IMR-90 (cell line): ENCODE results near the gene ACSF2. TPM values are rescaled to one million over a fixed set of nuclear protein-coding genes. Genes with fewer than 3 reads are reported as not detected.
"Not testable (repeated sequence)": the region's sequence is repeated elsewhere in the genome, so short reads cannot be mapped to it uniquely, and the experiment has no call there.

Source experiments
- ATAC-seq: fragments of 200-7000 bp; cut with Tn5 transposase; 2 replicates; pipeline ENCODE4 v1.9.1; 2020; ENCODE audit warnings: low read depth, mild to moderate bottlenecking, moderate library complexity
- BruUV-seq: library from RNA; stranded (reverse); fragments of 400-500 nt; replicated peaks from 2 replicates; lab custom pipeline; 2021; lab: Mats Ljungman, UMichigan
- CTCF ChIA-PET: fragments of 300-600 bp; formaldehyde crosslinking; extraction: SDS; loops from one replicate; lab custom pipeline; 2021; ENCODE audit warnings: antibody characterized with exemption; lab: Yijun Ruan, JAX
- POLR2A ChIA-PET: fragments of 300-600 bp; sonication (Branson Sonifier 250); formaldehyde crosslinking; loops from one replicate; lab custom pipeline; 2022; ENCODE audit warnings: antibody characterized with exemption; ENCODE audit not compliant: unreplicated experiment; lab: Charles Lee
- DNase-seq: peaks from one replicate; pipeline ENCODE4 v3.0.0; 2013
- H2AFZ ChIP-seq: replicated peaks from 2 replicates; pipeline ENCODE3; 2013; ENCODE audit warnings: low read length, mild to moderate bottlenecking; ENCODE audit not compliant: poor library complexity
- H2AK5ac ChIP-seq: 2 replicates; pipeline ENCODE4 v1.6.1; 2013; ENCODE audit warnings: low read depth, low read length, inconsistent platforms
- H2AK9ac ChIP-seq: replicated peaks from 2 replicates; pipeline ENCODE3; 2013; ENCODE audit warnings: mild to moderate bottlenecking, low read depth, low read length, moderate library complexity; ENCODE audit not compliant: poor library complexity
- H2BK120ac ChIP-seq: 2 replicates; pipeline ENCODE4 v1.6.1; 2013; ENCODE audit warnings: low read depth, low read length, inconsistent platforms
- H2BK15ac ChIP-seq: 3 replicates; pipeline ENCODE4 v1.6.1; 2013; ENCODE audit warnings: low read depth, low read length, inconsistent platforms
- H2BK20ac ChIP-seq: 2 replicates; pipeline ENCODE4 v1.6.1; 2013; ENCODE audit warnings: low read depth, mild to moderate bottlenecking, inconsistent platforms, low read length, moderate library complexity
- H2BK5ac ChIP-seq: 2 replicates; pipeline ENCODE4 v1.6.1; 2013; ENCODE audit warnings: mild to moderate bottlenecking, low read depth, low read length, inconsistent platforms; ENCODE audit not compliant: poor library complexity, severe bottlenecking
- H3K14ac ChIP-seq: replicated peaks from 2 replicates; pipeline ENCODE4 v1.6.1; 2013; ENCODE audit warnings: low read depth, low read length, inconsistent platforms
- H3K18ac ChIP-seq: 2 replicates; pipeline ENCODE4 v1.6.1; 2013; ENCODE audit warnings: low read depth, low read length, control low read depth
- H3K23ac ChIP-seq: 2 replicates; pipeline ENCODE4 v1.6.1; 2013; ENCODE audit warnings: low read depth, low read length, inconsistent platforms
- H3K27ac ChIP-seq: 2 replicates; pipeline ENCODE4 v1.5.1; 2013; ENCODE audit warnings: mild to moderate bottlenecking, control low read depth, low read length; ENCODE audit not compliant: insufficient read depth
- H3K27me3 ChIP-seq: 2 replicates; pipeline ENCODE4 v1.6.1; 2013; ENCODE audit warnings: low read length; ENCODE audit not compliant: control insufficient read depth, insufficient read depth
- H3K36me3 ChIP-seq: 2 replicates; pipeline ENCODE4 v1.6.1; 2013; ENCODE audit warnings: low read length, mixed read lengths; ENCODE audit not compliant: control insufficient read depth, insufficient read depth
- H3K4ac ChIP-seq: 2 replicates; pipeline ENCODE4 v1.6.1; 2013; ENCODE audit warnings: low read depth, low read length, inconsistent platforms
- H3K4me1 ChIP-seq: 2 replicates; pipeline ENCODE4 v1.6.1; 2013; ENCODE audit warnings: low read length, mixed read lengths; ENCODE audit not compliant: control insufficient read depth, insufficient read depth
- H3K4me2 ChIP-seq: 2 replicates; pipeline ENCODE4 v1.6.1; 2013; ENCODE audit warnings: low read depth, mild to moderate bottlenecking, control low read depth, low read length, moderate library complexity
- H3K4me3 ChIP-seq: 2 replicates; pipeline ENCODE4 v1.5.1; 2013; ENCODE audit warnings: low read depth, mild to moderate bottlenecking, control low read depth, low read length, moderate library complexity; ENCODE audit not compliant: insufficient read depth
- H3K56ac ChIP-seq: 2 replicates; pipeline ENCODE4 v1.6.1; 2013; ENCODE audit warnings: low read length, inconsistent platforms; ENCODE audit not compliant: insufficient read depth; ENCODE audit errors: extremely low read depth
- H3K79me1 ChIP-seq, 2 experiments: 2 replicates each; pipeline ENCODE4 v1.6.1; 2013; ENCODE audit warnings: low read length in 2 of 2, inconsistent platforms in 1 of 2, low read depth in 1 of 2
- H3K9ac ChIP-seq: 2 replicates; pipeline ENCODE4 v1.6.1; 2013; ENCODE audit warnings: low read depth, low read length, control low read depth
- H3K9me1 ChIP-seq: 2 replicates; pipeline ENCODE4 v1.6.1; 2013; ENCODE audit warnings: low read length, inconsistent platforms; ENCODE audit not compliant: insufficient read depth
- H3K9me3 ChIP-seq: 2 replicates; pipeline ENCODE4 v1.6.1; 2013; ENCODE audit warnings: low read length; ENCODE audit not compliant: control insufficient read depth, insufficient read depth
- H4K20me1 ChIP-seq: 2 replicates; pipeline ENCODE4 v1.6.1; 2013; ENCODE audit warnings: low read length, inconsistent platforms; ENCODE audit not compliant: insufficient read depth
- H4K5ac ChIP-seq: 2 replicates; pipeline ENCODE4 v1.6.1; 2013; ENCODE audit warnings: mild to moderate bottlenecking, low read depth, low read length, control low read depth
- H4K8ac ChIP-seq, 2 experiments: 2 replicates each; pipeline ENCODE4 v1.6.1; 2013; ENCODE audit warnings: low read depth in 2 of 2, low read length in 2 of 2, control low read depth in 1 of 2, inconsistent platforms in 1 of 2
- H4K91ac ChIP-seq: 2 replicates; pipeline ENCODE4 v1.6.1; 2013; ENCODE audit warnings: low read depth, low read length, inconsistent platforms; ENCODE audit not compliant: insufficient read depth
- CTCF ChIP-seq: conservative IDR thresholded peaks from 2 replicates; pipeline ENCODE4 v1.5.1; 2012; ENCODE audit warnings: mild to moderate bottlenecking, low read depth, low read length, improper control_type of control experiment
- MAFK ChIP-seq: IDR thresholded peaks from 2 replicates; pipeline ENCODE4 v1.6.1; 2012; ENCODE audit warnings: low read depth, low read length, improper control_type of control experiment
- WGBS, 2 experiments: methylation state at CpG; one replicate each; pipeline versions ENCODE4 v1.1.5 to v1.1.7; 2013; ENCODE audit warnings: missing lambda C conversion rate in 2 of 2; ENCODE audit not compliant: insufficient read length in 1 of 2; ENCODE audit errors: extremely low coverage in 2 of 2; 5-methylcytosine and 5-hydroxymethylcytosine counted together
- dilution Hi-C: fragments of 300-500 bp; cut with HindIII; formaldehyde crosslinking; loops from one replicate; pipeline ENCODE4 v1.14.3; 2018; ENCODE audit warnings: low sequenced_read_pairs; ENCODE audit not compliant: unreplicated experiment
- in situ Hi-C: fragments of 300-500 bp; cut with MboI; formaldehyde crosslinking; loops from 3 replicates; pipeline ENCODE4 v1.14.3; 2019; ENCODE audit warnings: low sequenced_read_pairs, inconsistent platforms, mixed read lengths
- intact Hi-C: fragments of 100-400 bp; cut with micrococcal nuclease; formaldehyde crosslinking; loops from 2 replicates; pipeline ENCODE4 v1.10.0; 2022
- polyA plus RNA-seq, 3 experiments: library from polyadenylated mRNA; depleted of rRNA; stranded (reverse); fragments of >200 nt; gene quantifications; 2 replicates each; pipeline ENCODE4 v1.2.3, GENCODE V29; 2012; ENCODE audit warnings: low replicate concordance in 1 of 3
- total RNA-seq: library from RNA; depleted of rRNA; stranded (reverse); fragments of >200 nt; gene quantifications from 2 replicates; pipeline ENCODE4 v1.2.3, GENCODE V29; 2012

Gene ACSF2
- total and polyA plus RNA-seq, 2 of the 4 experiments (the other 2 are of a cell fraction) = 18.5 to 27.2 TPM

DNA sequence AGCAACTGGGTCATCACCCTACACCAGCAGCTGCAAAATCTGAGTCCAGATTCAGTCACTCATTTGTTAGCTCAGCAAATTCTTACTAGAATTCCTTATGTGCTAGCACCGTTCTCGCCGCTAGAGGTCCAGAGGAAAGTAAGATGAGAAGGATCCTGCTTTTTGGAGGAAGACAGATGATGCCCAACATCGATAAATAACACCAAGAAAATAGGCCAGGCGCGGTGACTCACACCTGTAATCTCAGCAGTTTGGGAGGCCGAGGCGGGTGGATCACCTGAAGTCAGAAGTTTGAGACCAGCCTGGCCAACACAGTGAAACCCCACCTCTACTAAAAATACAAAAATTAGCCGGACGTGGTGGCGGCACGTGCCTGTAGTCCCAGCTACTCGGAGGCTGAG is 46.7 kb downstream of the ACSF2 start:
- in situ Hi-C loops = not testable (repeated sequence)

More for the DNA sequence above, 46.7 kb downstream of the ACSF2 start:
- H3K9ac ChIP-seq, H3K27ac ChIP-seq, H3K18ac ChIP-seq, H3K4me3 ChIP-seq, H2BK20ac ChIP-seq, H2BK120ac ChIP-seq, H2BK15ac ChIP-seq, H4K91ac ChIP-seq, H3K9me3 ChIP-seq, H3K14ac ChIP-seq, H2AK9ac ChIP-seq, H3K4me1 ChIP-seq, H4K20me1 ChIP-seq, H4K8ac ChIP-seq, H4K5ac ChIP-seq, dilution Hi-C loops, H3K9me1 ChIP-seq, ATAC-seq, H3K4me2 ChIP-seq, intact Hi-C loops, BruUV-seq, H3K23ac ChIP-seq, H3K79me1 ChIP-seq, H2AFZ ChIP-seq, H3K56ac ChIP-seq, H2AK5ac ChIP-seq, H3K4ac ChIP-seq, H2BK5ac ChIP-seq: not testable (repeated sequence)
- Histone ChIP-seq H3K27me3 (peaks cover 18% of the 10 kb centered on the region), H3K36me3 (peaks cover 14% of the 10 kb centered on the region; the same call in 1 of the 2 replicates)
- TF ChIP-seq CTCF (peak; percentile 39), MAFK (peak; percentile 73)
- WGBS, 2 experiments = no CpG with 5 or more reads among the region's 13 CpGs
- peak; percentile 7 for DNase-seq
- POLR2A ChIA-PET = interaction anchor here (0.6 kb wide), 1 partner anchor 113 kb away, joined by 3 read pairs; no protein-coding TSS in a partner anchor
- CTCF ChIA-PET = interaction anchor here (0.6 kb wide), 1 partner anchor 54 kb away, joined by 3 read pairs; no protein-coding TSS in a partner anchor
